ENCODE measurements around the gene ATAD3B.
A peak's percentile ranks its signal among the peaks of the same experiment; 100 is the strongest.

ATAD3B gene

GRCh38 chr1:1430114-1430982 is 41.2 kb upstream of the ATAD3B start (continued):
- TF ChIP-seq ZBTB6 (tag by site-specific recombination; IDR thresholded peaks at IDR 0.05) (0 out of 2 replicates have a peak, but pooled peaks have one; percentile 18), ZNF792 (tag by site-specific recombination; IDR thresholded peaks at IDR 0.05) (no peak), ZNF48 (tag by site-specific recombination; IDR thresholded peaks at IDR 0.05) (no peak), ZNF280D (tag by site-specific recombination; IDR thresholded peaks at IDR 0.05) (no peak), KLF8 (tag by site-specific recombination; IDR thresholded peaks at IDR 0.05) (no peak), ZSCAN23 (tag by site-specific recombination; IDR thresholded peaks at IDR 0.05) (no peak), GLIS1 (tag by site-specific recombination; IDR thresholded peaks at IDR 0.05) (peak; percentile 18)

- 0 out of 2 replicates have a peak overlapping the region, but pooled peaks have one; percentile 27 for H3K27ac ChIP-seq (ENCODE audit: extremely low read depth, low read depth, low read length)
- TF ChIP-seq GLIS1 (tag by site-specific recombination; IDR thresholded peaks at IDR 0.05) (peak; percentile 29; the same call in 1 of the 2 replicates), ZNF133 (tag by site-specific recombination; IDR thresholded peaks at IDR 0.05) (no peak), PATZ1 (tag by site-specific recombination; IDR thresholded peaks at IDR 0.05) (0 out of 2 replicates have a peak, but pooled peaks have one; percentile 8)
- H3K9me3 ChIP-seq (ENCODE audit: control insufficient read depth, insufficient read depth, low read depth, low read length) = no peaks in the 10 kb centered on the region
- CTCF ChIA-PET = no interaction called here
- no peaks in the 10 kb centered on the region for H3K4me1 ChIP-seq (ENCODE audit: control insufficient read depth, insufficient read depth, low read length)
- H3K36me3 ChIP-seq (ENCODE audit: control insufficient read depth in 2 of 2, insufficient read depth in 1 of 2, low read length in 2 of 2) = no peaks in the 10 kb centered on the region
- no peak overlapping the region for H3K4me3 ChIP-seq (ENCODE audit: low read depth, low read length)
- POLR2A ChIA-PET = no interaction called here
Measured at GRCh38 chr1:1430992-1431844, 40.3 kb upstream of the ATAD3B start.

- Histone ChIP-seq H3K27ac (ENCODE audit: extremely low read depth, low read depth, low read length) (0 out of 2 replicates have a peak overlapping the region, but pooled peaks have one; percentile 27), H3K9me3 (ENCODE audit: control insufficient read depth, insufficient read depth, low read depth, low read length) (no peaks in the 10 kb centered on the region), H3K4me3 (ENCODE audit: low read depth, low read length) (no peak overlapping the region), H3K36me3 (ENCODE audit: control insufficient read depth in 2 of 2, insufficient read depth in 1 of 2, low read length in 2 of 2) (no peaks in the 10 kb centered on the region), H3K4me1 (ENCODE audit: control insufficient read depth, insufficient read depth, low read length) (no peaks in the 10 kb centered on the region)
- ChIA-PET POLR2A (no interaction called here), CTCF (no interaction called here)
- TF ChIP-seq ZNF391 (tag by site-specific recombination; IDR thresholded peaks at IDR 0.05; ENCODE audit: borderline replicate concordance, low read depth) (no peak), SP2 (tag by site-specific recombination; IDR thresholded peaks at IDR 0.05) (peak; percentile 40), ZNF335 (tag by site-specific recombination; conservative IDR thresholded peaks at IDR 0.05) (peak; percentile 91), ZNF175 (tag by site-specific recombination; IDR thresholded peaks at IDR 0.05) (no peak), ZNF596 (tag by site-specific recombination; IDR thresholded peaks at IDR 0.05) (no peak), SP3 (tag by site-specific recombination; IDR thresholded peaks at IDR 0.05) (peak; percentile 36), ZNF623 (tag by site-specific recombination; IDR thresholded peaks at IDR 0.05) (no peak)
Measured at GRCh38 chr1:1431845-1432273, 39.7 kb upstream of the ATAD3B start.

Measured in HEK293 (cell line).